ENCODE results near the gene FKBP5.

- no peak for TF ChIP-seq POLR2A (IDR thresholded peaks at IDR 0.05)
- TF ChIP-seq, protein P1, sequence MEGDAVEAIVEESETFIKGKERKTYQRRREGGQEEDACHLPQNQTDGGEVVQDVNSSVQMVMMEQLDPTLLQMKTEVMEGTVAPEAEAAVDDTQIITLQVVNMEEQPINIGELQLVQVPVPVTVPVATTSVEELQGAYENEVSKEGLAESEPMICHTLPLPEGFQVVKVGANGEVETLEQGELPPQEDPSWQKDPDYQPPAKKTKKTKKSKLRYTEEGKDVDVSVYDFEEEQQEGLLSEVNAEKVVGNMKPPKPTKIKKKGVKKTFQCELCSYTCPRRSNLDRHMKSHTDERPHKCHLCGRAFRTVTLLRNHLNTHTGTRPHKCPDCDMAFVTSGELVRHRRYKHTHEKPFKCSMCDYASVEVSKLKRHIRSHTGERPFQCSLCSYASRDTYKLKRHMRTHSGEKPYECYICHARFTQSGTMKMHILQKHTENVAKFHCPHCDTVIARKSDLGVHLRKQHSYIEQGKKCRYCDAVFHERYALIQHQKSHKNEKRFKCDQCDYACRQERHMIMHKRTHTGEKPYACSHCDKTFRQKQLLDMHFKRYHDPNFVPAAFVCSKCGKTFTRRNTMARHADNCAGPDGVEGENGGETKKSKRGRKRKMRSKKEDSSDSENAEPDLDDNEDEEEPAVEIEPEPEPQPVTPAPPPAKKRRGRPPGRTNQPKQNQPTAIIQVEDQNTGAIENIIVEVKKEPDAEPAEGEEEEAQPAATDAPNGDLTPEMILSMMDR (IDR thresholded peaks at IDR 0.05) = peak; percentile 81 to 99 (median 98)
Measured at GRCh38 chr6:35737413-35738211, 48.9 kb upstream of the FKBP5 start.
